Measurements from ENCODE around the gene FGFBP2.

DNA sequence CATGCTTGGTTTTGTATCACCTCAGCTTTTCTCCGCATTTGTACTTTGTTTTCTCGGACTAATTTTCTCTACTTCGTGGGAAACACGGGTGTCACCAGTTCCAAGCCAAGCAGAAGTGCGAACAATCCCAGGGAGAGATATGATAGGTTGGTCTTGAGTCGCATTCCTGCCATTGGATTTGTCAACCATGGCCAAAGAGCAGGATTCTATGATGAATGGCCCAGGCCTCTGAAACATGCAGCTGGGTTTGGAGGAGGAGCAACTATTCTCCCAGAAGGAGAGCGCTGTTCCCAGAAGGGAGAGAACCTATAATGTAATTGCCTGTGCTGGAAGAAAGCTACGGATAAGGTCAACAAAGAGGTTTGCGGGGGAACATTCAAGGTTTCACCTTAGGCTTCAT is 14.1 kb downstream of the FGFBP2 start:
- TF ChIP-seq CTCF (IDR thresholded peaks at IDR 0.05): no peak
- no peak for TF ChIP-seq EP300 (IDR thresholded peaks at IDR 0.05)
- TF ChIP-seq POLR2A (IDR thresholded peaks at IDR 0.05): no peak

All from upper lobe of left lung (tissue), 4 donors.